Heart right ventricle (tissue), 16 donors: ENCODE results near the gene OR1I1. TPM values are rescaled to one million over a fixed set of nuclear protein-coding genes. Genes with fewer than 3 reads are reported as not detected.

ENCODE experiments used
- ATAC-seq, 8 donors: fragments of 200-7000 bp; cut with Tn5 transposase; one replicate each; pipeline ENCODE4 v1.9.1; 2020; ENCODE audit warnings: mild to moderate bottlenecking in 8 of 8, moderate library complexity in 8 of 8, moderate number of reproducible peaks in 1 of 8
- DNase-seq, 2 donors: peaks; one replicate each; pipeline ENCODE4 v3.0.0-alpha.2; 2020
- H3K27ac ChIP-seq, 10 donors: fragments of 200-600 bp; sonication (generic) in 2 of 10; one replicate each; pipeline versions ENCODE4 v1.5.0 to v1.8.0; 2020 to 2022; ENCODE audit warnings: mild to moderate bottlenecking in 3 of 10
- H3K27me3 ChIP-seq, 7 donors: fragments of 200-600 bp; one replicate each; pipeline ENCODE4 v1.8.0; 2021 to 2022; ENCODE audit warnings: mild to moderate bottlenecking in 2 of 7
- H3K36me3 ChIP-seq, 9 donors: fragments of 200-600 bp; sonication (generic) in 1 of 9; one replicate each; pipeline versions ENCODE4 v1.5.0 to v1.8.0; 2020 to 2022; ENCODE audit warnings: mild to moderate bottlenecking in 2 of 9
- H3K4me1 ChIP-seq, 9 donors: fragments of 200-600 bp; sonication (generic) in 1 of 9; one replicate each; pipeline versions ENCODE4 v1.5.0 to v1.8.0; 2020 to 2022; ENCODE audit warnings: mild to moderate bottlenecking in 4 of 9
- H3K4me3 ChIP-seq, 10 donors: fragments of 200-600 bp; sonication (generic) in 2 of 10; one replicate each; pipeline versions ENCODE4 v1.5.0 to v1.8.0; 2020 to 2022; ENCODE audit warnings: mild to moderate bottlenecking in 7 of 10, moderate library complexity in 2 of 10
- H3K9me3 ChIP-seq, 11 donors: fragments of 200-600 bp in 10 of 11; sonication (generic) in 2 of 11; one replicate each; pipeline versions ENCODE4 v1.5.0 to v1.8.0; 2013 to 2022; ENCODE audit warnings: mild to moderate bottlenecking in 2 of 11, control low read depth in 1 of 11, moderate library complexity in 1 of 11
- CTCF ChIP-seq, 9 donors: fragments of 200-600 bp; sonication (generic) in 2 of 9; IDR thresholded peaks; one replicate each; pipeline versions ENCODE4 v1.5.0 to v1.8.0; 2021 to 2022; ENCODE audit warnings: antibody characterized with exemption in 9 of 9, mild to moderate bottlenecking in 5 of 9, moderate library complexity in 1 of 9
- WGBS, 2 donors: extraction: QIAGEN DNeasy Blood & Tissue Kit; methylation state at CpG; one replicate each; pipeline ENCODE4 v1.1.7; 2013; ENCODE audit warnings: inconsistent platforms in 1 of 2; 5-methylcytosine and 5-hydroxymethylcytosine counted together
- intact Hi-C, 10 donors: fragments of 100-400 bp; cut with DNase I; formaldehyde crosslinking; loops; one replicate each; pipeline versions ENCODE4 v1.11.1 to v1.14.2; 2022
- polyA plus RNA-seq, 2 donors: library from polyadenylated mRNA; stranded (reverse); fragments of 200-250 nt; gene quantifications; one replicate each; pipeline ENCODE4 v1.2.3, GENCODE V29; 2013
- total RNA-seq, 10 donors: library from RNA; stranded (reverse); fragmentation: NEBNext Ultra II Directional in 3 of 10; extraction: Animal tissue kit (Norgen Biotek cat#: 25700) in 3 of 10; gene quantifications; one replicate each; pipeline versions ENCODE4 v1.2.1 to v1.2.4, GENCODE V29; 2021 to 2023
- donor health status: Arrhythmogenic right ventricular cardiomyopathy.
- donor health status: ischemic (EF 13 %, LVEDD 7.1; RV severe dilation, severe dysfunction).
- donor health status: healthy with polysubstance abuse.
- donor health status: DM: no; HTN: yes; CAD: no.
- donor health status: DM: no; HTN: no; CAD: no.
- donor health status: ischemic (EF 25% LVEDD 6.9; RV normal size, moderate dysfunction).
- donor health status: ischemic (EF 25% LVEDD 5.7; RV mildly dilated, moderate dysfunction).
- donor health status: healthy.
- donor health status: DM: yes; HTN: yes; CAD: no.
- donor health status: Ischemic cardiomyopathy.
- donor health status: ischemic (EF 35%, LVEDD 5.7; RV mildly dilated, moderate dysfunction).
- donor health status: nonischemic (EF 11% LVEDD 7.7; RV severe dilation, severe dysfunction).
- donor health status: DM: yes; HTN: yes; CAD: no.
- donor health status: PGD.
- donor health status: ischemic (EF 29% LVEDD 5.4; RV normal size, mild dysfunction).
- donor health status: nonischemic (EF 23%, LVEDD 6.1; RV moderate dilation, normal function).

The OR1I1 gene
- total and polyA plus RNA-seq, 12 donors, result not detected

GRCh38 chr19:15129856-15130585 is 48.0 kb downstream of the OR1I1 start:
- Histone ChIP-seq H3K4me3 (no peak overlapping the region), H3K27ac (no peak overlapping the region), H3K4me1 (peaks cover 0 to 8% (median 6%) of the 10 kb centered on the region in 9 donors), H3K27me3 (no peaks in the 10 kb centered on the region), H3K36me3 (no peaks in the 10 kb centered on the region), H3K9me3 (no peaks in the 10 kb centered on the region)
- intact Hi-C loops, result loop anchor here in 1 of 10 donors (1.0 kb wide), 1 partner anchor 24 kb away; no protein-coding TSS in a partner anchor
- ATAC-seq, result no peak
- DNase-seq, result no peak
- TF ChIP-seq CTCF (IDR thresholded peaks at IDR 0.05), result no peak
- WGBS, 2 donors, result 72 to 78% methylated on average over 16 of the region's 16 CpGs

DNA sequence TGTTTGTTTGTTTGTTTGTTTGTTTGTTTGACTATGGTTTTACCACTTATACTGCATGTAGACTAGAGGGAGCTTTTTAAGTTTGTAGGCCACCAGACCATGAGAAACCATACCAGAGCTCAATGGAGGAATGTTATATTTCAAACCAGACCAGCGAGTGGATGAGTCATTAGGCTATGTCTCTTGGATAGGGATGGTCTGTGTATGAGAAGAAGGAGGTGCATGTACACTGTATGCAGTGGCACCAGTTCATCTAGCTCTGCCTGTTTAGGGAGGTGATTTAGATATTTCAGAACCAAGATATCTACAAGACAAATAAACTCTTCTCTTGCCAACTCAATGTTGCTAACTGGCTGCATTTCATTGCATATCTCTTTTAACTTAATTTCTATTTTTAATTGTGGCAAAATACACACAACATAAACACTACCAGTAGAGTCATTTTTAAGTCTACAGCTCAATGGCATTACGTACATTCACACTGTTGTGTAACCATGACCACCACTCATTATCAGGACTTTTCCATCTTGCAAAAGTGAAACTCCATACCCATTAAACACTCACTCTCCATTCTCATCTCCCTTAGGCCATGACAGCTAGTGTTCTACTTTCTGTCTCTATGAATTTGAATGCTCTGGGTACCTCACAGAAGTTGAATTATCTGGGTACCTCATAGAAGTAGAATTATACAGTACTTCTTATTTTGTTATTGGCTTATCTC is 54.4 kb downstream of the OR1I1 start:
- H3K27me3 ChIP-seq, result no peaks in the 10 kb centered on the region
- H3K27ac ChIP-seq, result no peak overlapping the region
- no peak overlapping the region for H3K4me3 ChIP-seq
- WGBS, 2 donors, result 80 to 81% methylated on average over 2 of the region's 2 CpGs
- H3K4me1 ChIP-seq, result no peaks in the 10 kb centered on the region
- TF ChIP-seq CTCF (IDR thresholded peaks at IDR 0.05), result no peak
- no peak for ATAC-seq
- no peak for DNase-seq
- intact Hi-C loops, result loop anchor here in 1 of 10 donors (5.0 kb wide), 1 partner anchor 34 kb away; no protein-coding TSS in a partner anchor
- H3K36me3 ChIP-seq, result no peaks in the 10 kb centered on the region
- H3K9me3 ChIP-seq, result peaks cover 0 to 15% (median 0%) of the 10 kb centered on the region in 11 donors

GRCh38 chr19:15137777-15138176 is 55.8 kb downstream of the OR1I1 start:
- no peak for TF ChIP-seq CTCF (IDR thresholded peaks at IDR 0.05)
- no peak for ATAC-seq
- Histone ChIP-seq H3K27me3 (no peaks in the 10 kb centered on the region), H3K27ac (no peak overlapping the region), H3K9me3 (peaks cover 0 to 15% (median 0%) of the 10 kb centered on the region in 11 donors), H3K4me3 (no peak overlapping the region), H3K36me3 (no peaks in the 10 kb centered on the region), H3K4me1 (no peaks in the 10 kb centered on the region)
- intact Hi-C loops, result loop anchor here in 1 of 10 donors (5.0 kb wide), 1 partner anchor 35 kb away; no protein-coding TSS in a partner anchor
- no peak for DNase-seq

- DNase-seq, result no peak
- Histone ChIP-seq H3K4me3 (no peak overlapping the region), H3K27ac (no peak overlapping the region), H3K36me3 (no peaks in the 10 kb centered on the region), H3K4me1 (no peaks in the 10 kb centered on the region), H3K9me3 (peaks cover 0 to 15% (median 0%) of the 10 kb centered on the region in 11 donors), H3K27me3 (no peaks in the 10 kb centered on the region)
- intact Hi-C loops, result loop anchor here in 1 of 10 donors (5.0 kb wide), 1 partner anchor 36 kb away; no protein-coding TSS in a partner anchor
- WGBS, 2 donors, result 86 to 87% methylated on average over 1 of the region's 1 CpG
- ATAC-seq, result no peak
- no peak for TF ChIP-seq CTCF (IDR thresholded peaks at IDR 0.05)
These were observed 56.4 kb downstream of the OR1I1 start for GRCh38 chr19:15138427-15138826.
